Sciatic nerve (tissue), 2 donors: ENCODE results near the gene SCYGR3. TPM values are rescaled to one million over a fixed set of nuclear protein-coding genes. Genes with fewer than 3 reads are reported as not detected.
"Not testable (repeated sequence)": the region's sequence is repeated elsewhere in the genome, so short reads cannot be mapped to it uniquely, and the experiment has no call there.

Source experiments
- ATAC-seq: fragments of 200-7000 bp; cut with Tn5 transposase; one replicate; pipeline ENCODE4 v1.9.1; 2020; ENCODE audit warnings: mild to moderate bottlenecking, moderate library complexity
- DNase-seq: peaks from one replicate; pipeline ENCODE4 v3.0.0-alpha.2; 2020; ENCODE audit warnings: low spot score
- intact Hi-C: fragments of 100-400 bp; cut with DNase I; formaldehyde crosslinking; loops from one replicate; pipeline ENCODE4 v1.14.2; 2022
- total RNA-seq: library from RNA; stranded (reverse); fragmentation: NEBNext Ultra II Directional; extraction: Animal tissue kit (Norgen Biotek cat#: 25700); gene quantifications from one replicate; pipeline ENCODE4 v1.2.1, GENCODE V29; 2021
- donor health status: DM: no; HTN: no; CAD: no.
- donor health status: DM: no; HTN: no; CAD: no.

The SCYGR3 gene
- total RNA-seq, 1 donor from 2014 or later, result not detected

GRCh38 chr2:227615906-227616305 is 1.3 kb upstream of the SCYGR3 start:
- ATAC-seq (no peak), DNase-seq (no peak)
- intact Hi-C loops, result no loop called here

- no peak for DNase-seq
- no peak for ATAC-seq
- intact Hi-C loops, result no loop called here
These were observed 541 bp upstream of the SCYGR3 start for GRCh38 chr2:227615181-227615580.

GRCh38 chr2:227614246-227614645 is 394 bp downstream of the SCYGR3 start:
- ATAC-seq, result no peak
- no peak for DNase-seq

GRCh38 chr2:227613272-227613660 is 1.4 kb downstream of the SCYGR3 start:
- ATAC-seq, result no peak
- no peak for DNase-seq
- intact Hi-C loops, result no loop called here

More at GRCh38 chr2:227614246-227614645, 394 bp downstream of the SCYGR3 start:
- intact Hi-C loops, result no loop called here

GRCh38 chr2:227612546-227613271 is 1.9 kb downstream of the SCYGR3 start:
- DNase-seq (no peak), ATAC-seq (no peak)
- intact Hi-C loops, result no loop called here

GRCh38 chr2:227610123-227610522 is 4.5 kb downstream of the SCYGR3 start:
- DNase-seq, result no peak
- ATAC-seq, result no peak
- intact Hi-C loops, result no loop called here

- intact Hi-C loops, result no loop called here
- DNase-seq (no peak), ATAC-seq (peak; percentile 62)
These were observed 5.9 kb downstream of the SCYGR3 start for GRCh38 chr2:227608561-227609338.

- DNase-seq, result no peak
- no peak for ATAC-seq
- intact Hi-C loops, result no loop called here
These were observed 6.7 kb downstream of the SCYGR3 start for GRCh38 chr2:227607941-227608340.

GRCh38 chr2:227606476-227606875 is 8.2 kb downstream of the SCYGR3 start:
- DNase-seq (no peak), ATAC-seq (peak; percentile 57)
- intact Hi-C loops, result no loop called here

GRCh38 chr2:227602358-227602757 is 12.3 kb downstream of the SCYGR3 start:
- intact Hi-C loops, result no loop called here
- ATAC-seq, result no peak
- no peak for DNase-seq

- DNase-seq, ATAC-seq, intact Hi-C loops: not testable (repeated sequence)
These were observed 15.7 kb downstream of the SCYGR3 start, which contains the start of gene SCYGR2 for GRCh38 chr2:227598835-227599503. Gene SCYGR2, plus strand, starts transcription at chr2:227598893. Its CDS starts 0 bp downstream, at chr2:227598893.

- ATAC-seq (no peak), DNase-seq (no peak)
- intact Hi-C loops, result no loop called here
These were observed 16.6 kb downstream of the SCYGR3 start for GRCh38 chr2:227597998-227598397.

GRCh38 chr2:227597036-227597435 is 17.6 kb downstream of the SCYGR3 start:
- DNase-seq, result no peak
- intact Hi-C loops, result no loop called here
- ATAC-seq, result no peak

GRCh38 chr2:227595797-227596196 is 18.8 kb downstream of the SCYGR3 start:
- intact Hi-C loops, result no loop called here
- no peak for ATAC-seq
- no peak for DNase-seq

GRCh38 chr2:227592694-227593387 is 21.8 kb downstream of the SCYGR3 start:
- intact Hi-C loops, result no loop called here
- ATAC-seq (no peak), DNase-seq (no peak)

GRCh38 chr2:227582369-227582768 is 32.3 kb downstream of the SCYGR3 start:
- intact Hi-C loops, result no loop called here
- ATAC-seq (no peak), DNase-seq (no peak)

- ATAC-seq (no peak), DNase-seq (no peak)
- intact Hi-C loops, result no loop called here
These were observed 34.8 kb downstream of the SCYGR3 start for GRCh38 chr2:227579791-227580190.

GRCh38 chr2:227578642-227579041 is 36.0 kb downstream of the SCYGR3 start:
- intact Hi-C loops, result no loop called here
- ATAC-seq (no peak), DNase-seq (no peak)

GRCh38 chr2:227577555-227577954 is 37.1 kb downstream of the SCYGR3 start:
- no peak for DNase-seq
- no peak for ATAC-seq
- intact Hi-C loops, result no loop called here
